ENCODE results near the gene FAM13C.

FAM13C gene

DNA sequence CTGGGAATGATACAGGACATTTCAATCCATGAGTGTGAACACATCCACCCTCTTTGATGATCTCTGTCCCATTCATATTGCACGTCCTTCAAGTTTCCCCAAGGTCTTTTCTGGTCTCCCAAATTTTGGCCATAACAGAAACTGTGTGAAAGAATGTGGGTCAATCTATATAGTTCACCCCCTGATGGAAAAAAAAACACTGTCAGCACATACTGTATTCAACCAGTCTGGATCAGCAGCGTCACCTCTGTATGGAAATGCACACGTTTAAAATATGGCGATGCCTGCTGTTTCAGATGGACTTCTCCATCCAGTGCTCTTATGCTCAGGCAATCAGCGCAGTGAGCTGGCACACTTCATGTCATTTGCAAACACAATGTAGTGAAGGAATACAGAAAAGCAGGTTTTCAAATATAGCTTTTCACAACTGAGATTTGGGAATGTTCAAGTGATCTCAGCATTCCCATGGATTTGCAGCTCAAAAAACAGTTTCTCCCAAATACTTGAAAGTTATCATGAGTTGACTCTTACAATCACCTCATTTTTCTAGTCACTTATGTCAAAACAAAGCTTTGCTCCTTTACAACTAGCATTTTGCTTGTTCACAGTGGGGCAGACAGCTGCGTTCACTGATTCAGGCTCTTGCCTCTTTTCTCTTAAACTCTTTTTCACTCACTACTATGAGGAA, 61.1 kb downstream of the FAM13C start:
- DNase-seq (ENCODE audit: low read depth): no peak
- no peak overlapping the region for H3K4me3 ChIP-seq (ENCODE audit: low read depth, low read length)
- TF ChIP-seq, protein P1, sequence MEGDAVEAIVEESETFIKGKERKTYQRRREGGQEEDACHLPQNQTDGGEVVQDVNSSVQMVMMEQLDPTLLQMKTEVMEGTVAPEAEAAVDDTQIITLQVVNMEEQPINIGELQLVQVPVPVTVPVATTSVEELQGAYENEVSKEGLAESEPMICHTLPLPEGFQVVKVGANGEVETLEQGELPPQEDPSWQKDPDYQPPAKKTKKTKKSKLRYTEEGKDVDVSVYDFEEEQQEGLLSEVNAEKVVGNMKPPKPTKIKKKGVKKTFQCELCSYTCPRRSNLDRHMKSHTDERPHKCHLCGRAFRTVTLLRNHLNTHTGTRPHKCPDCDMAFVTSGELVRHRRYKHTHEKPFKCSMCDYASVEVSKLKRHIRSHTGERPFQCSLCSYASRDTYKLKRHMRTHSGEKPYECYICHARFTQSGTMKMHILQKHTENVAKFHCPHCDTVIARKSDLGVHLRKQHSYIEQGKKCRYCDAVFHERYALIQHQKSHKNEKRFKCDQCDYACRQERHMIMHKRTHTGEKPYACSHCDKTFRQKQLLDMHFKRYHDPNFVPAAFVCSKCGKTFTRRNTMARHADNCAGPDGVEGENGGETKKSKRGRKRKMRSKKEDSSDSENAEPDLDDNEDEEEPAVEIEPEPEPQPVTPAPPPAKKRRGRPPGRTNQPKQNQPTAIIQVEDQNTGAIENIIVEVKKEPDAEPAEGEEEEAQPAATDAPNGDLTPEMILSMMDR (IDR thresholded peaks at IDR 0.05; ENCODE audit: insufficient read depth, low read depth, low read length, missing control alignments): no peak

DNA sequence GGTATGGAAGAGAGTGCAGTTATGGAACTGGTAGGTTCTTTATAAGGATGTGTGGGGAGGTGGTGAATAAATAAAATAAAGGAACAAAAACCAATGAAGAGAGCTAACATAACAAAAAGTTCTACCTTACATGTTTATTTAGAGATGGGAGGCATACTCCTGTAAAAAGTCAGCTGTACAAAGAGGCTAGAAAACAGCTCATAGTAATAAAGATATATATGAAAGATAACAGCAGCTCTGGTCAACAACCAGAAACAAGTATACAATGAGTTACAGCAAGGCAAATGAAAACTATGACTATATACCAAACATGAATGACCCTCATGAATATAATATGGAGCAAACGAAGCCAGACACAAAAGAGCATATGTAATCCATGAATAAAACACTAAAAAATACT, 62.0 kb downstream of the FAM13C start:
- DNase-seq (ENCODE audit: low read depth): no peak
- no peak overlapping the region for H3K4me3 ChIP-seq (ENCODE audit: low read depth, low read length)
- TF ChIP-seq, protein P1 (IDR thresholded peaks at IDR 0.05; ENCODE audit: insufficient read depth, low read depth, low read length, missing control alignments): no peak

DNA sequence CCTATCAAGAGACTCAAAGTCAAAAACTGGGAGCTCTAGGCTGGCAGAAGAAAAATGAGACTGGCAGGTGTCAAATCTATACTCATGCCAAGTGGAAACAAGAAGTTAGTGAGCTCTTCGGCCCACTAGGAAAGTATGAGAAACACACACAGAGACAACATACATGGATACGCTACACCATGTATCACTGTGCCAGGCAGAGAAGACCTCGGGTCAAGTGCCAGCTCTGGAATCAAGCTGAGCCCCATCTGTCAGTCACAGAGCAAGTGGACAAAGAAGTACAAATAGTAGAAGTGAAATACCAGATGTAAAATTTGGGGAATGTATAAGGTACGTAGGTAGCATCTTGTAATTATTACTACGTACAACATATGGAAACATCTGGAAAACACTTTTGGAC, 62.4 kb downstream of the FAM13C start:
- H3K4me3 ChIP-seq (ENCODE audit: low read depth, low read length): no peak overlapping the region
- TF ChIP-seq, protein P1 (IDR thresholded peaks at IDR 0.05; ENCODE audit: insufficient read depth, low read depth, low read length, missing control alignments): no peak
- no peak for DNase-seq (ENCODE audit: low read depth)

DNA sequence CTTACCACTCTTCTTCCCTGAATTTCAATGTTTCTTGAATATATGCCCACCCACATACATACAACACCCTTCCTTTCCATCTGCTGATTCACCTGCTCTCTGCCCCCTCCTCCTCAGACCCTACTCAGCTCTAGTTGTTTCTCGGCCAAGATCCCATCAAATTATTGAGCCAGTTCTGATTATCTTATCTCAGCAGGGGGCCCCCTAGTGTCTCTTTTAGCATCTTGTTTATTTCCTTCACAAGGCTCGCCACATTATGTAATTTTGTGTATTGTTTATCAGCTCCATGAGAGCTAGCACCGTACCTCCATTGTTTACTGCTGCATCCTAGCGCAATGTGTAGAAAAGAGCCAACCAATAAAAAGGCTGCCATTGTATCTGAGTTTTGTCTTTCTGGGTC, 71.9 kb downstream of the FAM13C start:
- TF ChIP-seq, protein P1 (IDR thresholded peaks at IDR 0.05; ENCODE audit: insufficient read depth, low read depth, low read length, missing control alignments): peak; percentile 32
- no peak overlapping the region for H3K4me3 ChIP-seq (ENCODE audit: low read depth, low read length)
- peak; percentile 30 for DNase-seq (ENCODE audit: low read depth)

DNA sequence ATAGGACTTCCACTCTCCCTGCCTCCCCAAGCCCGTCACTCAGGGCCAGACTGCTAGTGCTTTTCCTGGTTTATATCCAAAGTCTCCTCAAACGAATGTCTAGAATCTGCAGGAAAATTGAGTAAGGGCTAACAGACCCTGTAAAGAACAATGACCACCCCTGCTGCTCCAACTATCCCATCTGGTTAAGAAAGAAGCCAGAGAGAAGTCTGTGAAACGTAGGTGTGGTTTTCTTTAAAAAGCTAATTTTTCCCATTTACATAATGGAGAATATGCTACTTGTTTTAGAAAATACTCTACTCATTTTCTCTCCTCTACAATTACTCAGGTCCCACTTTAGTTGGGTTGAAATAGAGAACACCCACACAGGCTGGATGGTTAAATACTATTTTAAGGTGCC, 72.5 kb downstream of the FAM13C start:
- TF ChIP-seq, protein P1 (IDR thresholded peaks at IDR 0.05; ENCODE audit: insufficient read depth, low read depth, low read length, missing control alignments): no peak
- DNase-seq (ENCODE audit: low read depth): no peak

DNA sequence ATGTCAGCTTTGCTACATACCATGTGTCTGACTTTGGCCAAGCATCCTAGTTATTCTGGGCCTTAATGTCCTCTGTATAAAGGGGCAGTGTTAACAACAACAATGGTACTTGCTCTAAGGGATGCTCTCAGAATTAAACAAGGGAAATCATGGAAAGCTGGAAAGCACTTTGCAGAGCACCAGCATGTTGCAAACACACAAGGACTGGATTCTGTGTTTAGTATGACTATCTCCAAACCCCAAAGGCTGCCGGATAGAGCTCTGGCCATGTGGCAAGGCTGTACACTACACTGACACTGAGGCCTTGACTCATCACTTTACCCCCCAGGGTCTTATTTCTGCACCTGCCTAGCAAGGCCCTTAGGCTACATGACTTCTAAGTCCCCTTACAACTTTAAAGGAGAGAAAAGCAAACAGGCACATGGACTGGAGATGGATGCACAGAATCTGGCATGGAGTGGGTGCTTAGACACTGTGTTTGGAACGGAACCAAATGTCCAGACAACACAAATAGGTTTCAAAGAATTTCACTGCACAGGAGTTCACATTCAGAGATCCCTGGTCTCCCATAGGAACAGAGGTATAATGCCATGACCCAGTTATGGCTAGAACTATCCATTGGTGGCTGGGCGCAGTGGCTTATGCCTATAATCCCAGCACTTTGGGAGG, 74.6 kb downstream of the FAM13C start:
- DNase-seq (ENCODE audit: low read depth): no peak

More for the DNA sequence above, 72.5 kb downstream of the FAM13C start:
- no peak overlapping the region for H3K4me3 ChIP-seq (ENCODE audit: low read depth, low read length)

More for the DNA sequence above, 74.6 kb downstream of the FAM13C start:
- TF ChIP-seq, protein P1 (IDR thresholded peaks at IDR 0.05; ENCODE audit: insufficient read depth, low read depth, low read length, missing control alignments): no peak
- H3K4me3 ChIP-seq (ENCODE audit: low read depth, low read length): no peak overlapping the region

All from GM12865 (cell line).